VCaP (cell line): ENCODE results near the gene RRAD.
"Not testable (repeated sequence)": the region's sequence is repeated elsewhere in the genome, so short reads cannot be mapped to it uniquely, and the experiment has no call there.

ENCODE experiments used
- H3K27ac ChIP-seq: fragments of 450-650 bp; 2 replicates; pipeline ENCODE4 v1.5.1; 2017
- CTCF ChIP-seq: fragments of 450-650 bp; conservative IDR thresholded peaks from 2 replicates; pipeline ENCODE4 v1.5.1; 2017; ENCODE audit warnings: mild to moderate bottlenecking, moderate library complexity

Gene RRAD

GRCh38 chr16:66961914-66962313 lies 36.6 kb upstream of the RRAD start:
- peak overlapping the region; percentile 21; the same call in 1 of the 2 replicates for H3K27ac ChIP-seq

GRCh38 chr16:66961065-66961744 lies 35.9 kb upstream of the RRAD start, which contains the start of gene CES3:
Gene CES3, plus strand, starts transcription at chr16:66961266. Its CDS starts 42 bp downstream, at chr16:66961308.
- peak within 1 kb of the TSS; percentile 21; the same call in 1 of the 2 replicates for H3K27ac ChIP-seq
- peak; percentile 70 for TF ChIP-seq CTCF

More at GRCh38 chr16:66961914-66962313, 36.6 kb upstream of the RRAD start:
- no peak for TF ChIP-seq CTCF

- H3K27ac ChIP-seq: no peak overlapping the region
- TF ChIP-seq CTCF: no peak
These were observed 34.9 kb upstream of the RRAD start for GRCh38 chr16:66960270-66960669.

GRCh38 chr16:66959704-66960161 lies 34.4 kb upstream of the RRAD start:
- no peak overlapping the region for H3K27ac ChIP-seq

GRCh38 chr16:66958857-66959703 lies 33.7 kb upstream of the RRAD start:
- H3K27ac ChIP-seq: no peak overlapping the region
- TF ChIP-seq CTCF: no peak

More at GRCh38 chr16:66959704-66960161, 34.4 kb upstream of the RRAD start:
- TF ChIP-seq CTCF: no peak

- not testable (repeated sequence) for H3K27ac ChIP-seq
These were observed 30.8 kb upstream of the RRAD start for GRCh38 chr16:66956154-66956457.

GRCh38 chr16:66955363-66956153 lies 30.2 kb upstream of the RRAD start:
- H3K27ac ChIP-seq: not testable (repeated sequence)

GRCh38 chr16:66954097-66954659 lies 28.8 kb upstream of the RRAD start:
- peak; percentile 70 for TF ChIP-seq CTCF
- H3K27ac ChIP-seq: no peak overlapping the region
